ENCODE measurements around the gene CARD6. TPM values are rescaled to one million over a fixed set of nuclear protein-coding genes. Genes with fewer than 3 reads are reported as not detected.

Gene CARD6
- total and polyA plus RNA-seq, 2 of the 4 experiments (the other 2 are of a cell fraction): 1.8 to 4.3 TPM

- Histone ChIP-seq H3K4me3 (ENCODE audit: insufficient read depth, low read depth, low read length) (no peak overlapping the region), H2BK20ac (ENCODE audit: low read depth, low read length) (no peak overlapping the region), H3K4me2 (ENCODE audit: low read depth, low read length) (no peak overlapping the region), H3K9me1 (ENCODE audit: insufficient read depth, low read length) (peaks cover 2% of the 10 kb centered on the region; the same call in 1 of the 2 replicates), H3K4ac (ENCODE audit: low read depth, low read length) (no peak overlapping the region), H2AFZ (replicated peaks; ENCODE audit: low read length, poor library complexity) (no peak overlapping the region), H2BK5ac (ENCODE audit: low read depth, low read length, poor library complexity, severe bottlenecking) (no peak overlapping the region), H3K9ac (ENCODE audit: low read depth, low read length) (no peak overlapping the region), H2BK120ac (ENCODE audit: low read depth, low read length) (no peak overlapping the region), H3K14ac (replicated peaks; ENCODE audit: low read depth, low read length) (no peak overlapping the region), H3K79me1 (ENCODE audit: low read depth in 1 of 2, low read length in 2 of 2) (peaks cover 25 to 68% of the 10 kb centered on the region in 2 experiments), H3K56ac (ENCODE audit: extremely low read depth, insufficient read depth, low read length) (no peak overlapping the region), H4K8ac (ENCODE audit: low read depth in 2 of 2, low read length in 2 of 2) (no peak overlapping the region), H3K4me1 (ENCODE audit: control insufficient read depth, insufficient read depth, low read length) (no peaks in the 10 kb centered on the region; the same call in 1 of the 2 replicates), H2BK15ac (ENCODE audit: low read depth, low read length) (no peak overlapping the region), H4K20me1 (ENCODE audit: insufficient read depth, low read length) (peaks cover 77% of the 10 kb centered on the region), H3K27me3 (ENCODE audit: control insufficient read depth, insufficient read depth, low read length) (no peaks in the 10 kb centered on the region), H4K5ac (ENCODE audit: low read depth, low read length) (no peak overlapping the region), H3K23ac (ENCODE audit: low read depth, low read length) (0 out of 2 replicates have a peak overlapping the region, but pooled peaks have one; percentile 16), H4K91ac (ENCODE audit: insufficient read depth, low read depth, low read length) (no peak overlapping the region), H2AK9ac (replicated peaks; ENCODE audit: low read depth, low read length, poor library complexity) (no peak overlapping the region), H3K27ac (ENCODE audit: insufficient read depth, low read length) (no peak overlapping the region), H3K9me3 (ENCODE audit: control insufficient read depth, insufficient read depth, low read length) (no peaks in the 10 kb centered on the region), H2AK5ac (ENCODE audit: low read depth, low read length) (no peak overlapping the region), H3K18ac (ENCODE audit: low read depth, low read length) (no peak overlapping the region), H3K36me3 (ENCODE audit: control insufficient read depth, insufficient read depth, low read length) (peaks cover 59% of the 10 kb centered on the region)
- POLR2A ChIA-PET (ENCODE audit: unreplicated experiment): no interaction called here
- in situ Hi-C loops (cut with MboI; ENCODE audit: low sequenced_read_pairs): no loop called here
- DNase-seq: no peak
- WGBS, 2 experiments (ENCODE audit: extremely low coverage in 2 of 2, insufficient read length in 1 of 2): no CpG with 5 or more reads among the region's 3 CpGs
- CTCF ChIA-PET: no interaction called here
- no peak for ATAC-seq (ENCODE audit: low read depth)
- dilution Hi-C loops (cut with HindIII; ENCODE audit: low sequenced_read_pairs, unreplicated experiment): no loop called here
- BruUV-seq (replicated peaks): no TSS peak
- intact Hi-C loops (cut with micrococcal nuclease): no loop called here
- TF ChIP-seq CEBPB (IDR thresholded peaks at IDR 0.05; ENCODE audit: low read depth, low read length) (no peak), RFX5 (IDR thresholded peaks at IDR 0.05; ENCODE audit: low read depth, low read length) (no peak), RCOR1 (IDR thresholded peaks at IDR 0.05; ENCODE audit: insufficient replicate concordance, low read length) (no peak), POLR2A (IDR thresholded peaks at IDR 0.05; ENCODE audit: low read depth, low read length) (peak; percentile 14; the same call in 1 of the 2 replicates)
These were observed 13.0 kb upstream of the CARD6 start for GRCh38 chr5:40828021-40828631.

Data from IMR-90 (cell line).